Lung (tissue), 12 donors: ENCODE data around the gene PGAM2. TPM values are rescaled to one million over a fixed set of nuclear protein-coding genes. Genes with fewer than 3 reads are reported as not detected.

Experiments used
- ATAC-seq: fragments of 200-7000 bp; cut with Tn5 transposase; one replicate; pipeline ENCODE4 v1.9.1; 2020; ENCODE audit warnings: moderate number of reproducible peaks; ENCODE audit not compliant: insufficient read depth, low FRiP score
- DNase-seq, 3 donors: peaks; one replicate each; pipeline ENCODE4 v3.0.0-alpha.2; 2013 to 2017
- H3K27ac ChIP-seq, 2 donors: one replicate each; pipeline ENCODE4 v1.5.1; 2013; ENCODE audit warnings: mild to moderate bottlenecking in 2 of 2, moderate library complexity in 2 of 2, control low read depth in 1 of 2, inconsistent platforms in 1 of 2, low read depth in 1 of 2, low read length in 1 of 2
- H3K27me3 ChIP-seq, 3 donors: one replicate each; pipeline ENCODE4 v1.5.1; 2013; ENCODE audit warnings: low read length in 2 of 3; ENCODE audit not compliant: control insufficient read depth in 3 of 3, insufficient read depth in 3 of 3
- H3K36me3 ChIP-seq, 4 donors: one replicate each; pipeline ENCODE4 v1.5.1; 2013; ENCODE audit warnings: low read length in 4 of 4, mild to moderate bottlenecking in 1 of 4, moderate library complexity in 1 of 4; ENCODE audit not compliant: control insufficient read depth in 4 of 4, insufficient read depth in 4 of 4
- H3K4me1 ChIP-seq, 5 donors: one replicate each; pipeline ENCODE4 v1.5.1; 2013; ENCODE audit warnings: low read length in 5 of 5, mild to moderate bottlenecking in 2 of 5, moderate library complexity in 1 of 5; ENCODE audit not compliant: control insufficient read depth in 5 of 5, insufficient read depth in 5 of 5
- H3K4me3 ChIP-seq: one replicate; pipeline ENCODE4 v1.5.1; 2013; ENCODE audit warnings: mild to moderate bottlenecking, control low read depth, moderate library complexity
- H3K9ac ChIP-seq, 2 donors: one replicate each; pipeline ENCODE4 v1.5.1; 2013; ENCODE audit warnings: low read length in 2 of 2, control low read depth in 1 of 2; ENCODE audit not compliant: insufficient read depth in 1 of 2
- H3K9me3 ChIP-seq, 4 donors: one replicate each; pipeline ENCODE4 v1.5.1; 2013; ENCODE audit warnings: low read length in 3 of 4, mild to moderate bottlenecking in 1 of 4, moderate library complexity in 1 of 4; ENCODE audit not compliant: control insufficient read depth in 4 of 4, insufficient read depth in 3 of 4
- CTCF ChIP-seq: IDR thresholded peaks from 2 replicates; pipeline ENCODE4 v1.5.1; 2012; ENCODE audit warnings: mild to moderate bottlenecking; ENCODE audit errors: control extremely low read depth, extremely low read depth
- WGBS, 2 donors: extraction: QIAGEN DNeasy Blood & Tissue Kit; methylation state at CpG; one replicate each; pipeline ENCODE4 v1.1.7; 2013; 5-methylcytosine and 5-hydroxymethylcytosine counted together
- polyA plus RNA-seq, 2 donors: library from polyadenylated mRNA; stranded (reverse); fragments of 200-250 nt; gene quantifications; one replicate each; pipeline ENCODE4 v1.2.1, GENCODE V29; 2013
- total RNA-seq, 2 donors: library from RNA; depleted of rRNA in 1 of 2; stranded (reverse); fragments of >200 nt in 1 of 2; gene quantifications; one replicate each; pipeline ENCODE4 v1.2.1, GENCODE V29; 2014 to 2021
- donor health status: control.
- donor health status: control.
- donor health status: Bipolar disorder and iron deficiency.
- donor health status: healthy.
- donor health status: DM: yes; HTN: yes; CAD: no.

Gene PGAM2
- total and polyA plus RNA-seq, 4 donors = 0.63 to 0.85 (median 0.83) TPM; not detected in 1

DNA sequence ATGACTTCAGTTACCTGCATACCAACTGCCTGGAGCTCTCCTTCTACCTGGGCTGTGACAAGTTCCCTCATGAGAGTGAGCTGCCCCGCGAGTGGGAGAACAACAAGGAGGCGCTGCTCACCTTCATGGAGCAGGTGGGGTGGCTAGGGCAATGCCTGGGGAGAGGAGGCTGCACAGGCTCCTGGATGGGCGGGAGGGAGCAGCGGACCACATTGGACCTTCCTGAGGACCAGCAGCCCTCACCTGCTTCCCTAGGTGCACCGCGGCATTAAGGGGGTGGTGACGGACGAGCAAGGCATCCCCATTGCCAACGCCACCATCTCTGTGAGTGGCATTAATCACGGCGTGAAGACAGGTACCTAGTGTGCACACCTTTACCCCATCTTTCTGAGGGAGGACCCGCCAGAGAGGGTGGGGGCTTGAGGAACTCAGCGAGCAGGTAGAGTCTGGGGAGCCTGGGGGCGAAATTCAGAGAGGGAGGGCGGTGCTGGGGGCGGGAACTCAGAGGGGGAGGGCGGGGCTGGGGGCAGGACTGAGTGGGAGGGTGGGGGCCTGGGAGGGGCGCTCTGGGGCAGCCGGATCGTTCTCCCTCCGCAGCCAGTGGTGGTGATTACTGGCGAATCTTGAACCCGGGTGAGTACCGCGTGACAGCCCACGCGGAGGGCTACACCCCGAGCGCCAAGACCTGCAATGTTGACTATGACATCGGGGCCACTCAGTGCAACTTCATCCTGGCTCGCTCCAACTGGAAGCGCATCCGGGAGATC is 47.8 kb upstream of the PGAM2 start:
- TF ChIP-seq CTCF = no peak
- no peaks in the 10 kb centered on the region for H3K9me3 ChIP-seq
- no peak overlapping the region for H3K4me3 ChIP-seq
- no peak overlapping the region for H3K27ac ChIP-seq
- WGBS, 2 donors = 88 to 92% methylated on average over 31 to 34 of the region's 34 CpGs
- no peak for ATAC-seq
- no peak for DNase-seq
- H3K36me3 ChIP-seq = peaks cover 0 to 59% (median 16%) of the 10 kb centered on the region in 4 donors
- H3K9ac ChIP-seq = no peak overlapping the region
- H3K4me1 ChIP-seq = no peaks in the 10 kb centered on the region
- no peaks in the 10 kb centered on the region for H3K27me3 ChIP-seq

GRCh38 chr7:44112231-44112996 is 47.0 kb upstream of the PGAM2 start:
- WGBS, 2 donors = 79 to 81% methylated on average over 41 of the region's 41 CpGs
- H3K27ac ChIP-seq = no peak overlapping the region
- no peak for TF ChIP-seq CTCF
- no peaks in the 10 kb centered on the region for H3K27me3 ChIP-seq
- H3K9ac ChIP-seq = no peak overlapping the region
- H3K36me3 ChIP-seq = peaks cover 0 to 56% (median 15%) of the 10 kb centered on the region in 4 donors
- H3K4me1 ChIP-seq = no peaks in the 10 kb centered on the region
- H3K9me3 ChIP-seq = no peaks in the 10 kb centered on the region
- H3K4me3 ChIP-seq = no peak overlapping the region
- ATAC-seq = no peak
- no peak for DNase-seq

DNA sequence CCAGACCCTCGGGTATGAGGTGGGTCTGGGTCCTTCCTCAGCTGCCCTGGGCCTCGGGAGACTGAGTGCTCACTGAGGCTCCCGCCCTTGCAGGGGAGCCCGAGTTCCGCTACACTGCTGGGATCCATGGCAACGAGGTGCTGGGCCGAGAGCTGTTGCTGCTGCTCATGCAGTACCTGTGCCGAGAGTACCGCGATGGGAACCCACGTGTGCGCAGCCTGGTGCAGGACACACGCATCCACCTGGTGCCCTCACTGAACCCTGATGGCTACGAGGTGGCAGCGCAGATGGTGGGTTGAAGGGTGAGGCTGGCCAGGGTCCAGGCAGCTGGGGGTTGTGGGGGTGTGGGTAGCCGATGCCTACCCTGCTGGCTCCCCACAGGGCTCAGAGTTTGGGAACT is 46.4 kb upstream of the PGAM2 start:
- DNase-seq (no peak), ATAC-seq (no peak)
- H3K36me3 ChIP-seq = peaks cover 0 to 52% (median 15%) of the 10 kb centered on the region in 4 donors
- H3K4me3 ChIP-seq = no peak overlapping the region
- H3K27me3 ChIP-seq = no peaks in the 10 kb centered on the region
- no peak for TF ChIP-seq CTCF
- no peak overlapping the region for H3K27ac ChIP-seq
- H3K9me3 ChIP-seq = no peaks in the 10 kb centered on the region
- H3K4me1 ChIP-seq = no peaks in the 10 kb centered on the region
- WGBS, 2 donors = 86 to 94% methylated on average over 16 of the region's 16 CpGs
- no peak overlapping the region for H3K9ac ChIP-seq
